ENCODE data around the gene SLX4. TPM values are rescaled to one million over a fixed set of nuclear protein-coding genes. Genes with fewer than 3 reads are reported as not detected.
"Not testable (repeated sequence)": the region's sequence is repeated elsewhere in the genome, so short reads cannot be mapped to it uniquely, and the experiment has no call there.

SLX4 gene
- 6.6 TPM for polyA plus RNA-seq
- long read RNA-seq, donor 1: 0 reads
- long read RNA-seq, donor 2: 0 reads
- long read RNA-seq, donor 3: 0 reads
- long read RNA-seq, donor 4: 0 reads
- long read RNA-seq, donor 5: 0 reads
- long read RNA-seq, donor 6: 0 reads
- long read RNA-seq, donor 7: 0 reads
- long read RNA-seq, donor 8: 0 reads
- long read RNA-seq, donor 9: 0 reads
- long read RNA-seq, donor 10, partial matches to known transcripts: 0 of 1 reads
- long read RNA-seq, donor 10, other reads (novel, unspliced or antisense): 0 of 1 reads
- long read RNA-seq, donor 11, partial matches to known transcripts: 99 of 107 reads
- long read RNA-seq, donor 11, other reads (novel, unspliced or antisense): 8 of 107 reads

- DNase-seq: peak; percentile 96
- peaks cover 29% of the 10 kb centered on the region for H3K4me1 ChIP-seq (ENCODE audit: control insufficient read depth, insufficient read depth, low read length)
- no CpG with 5 or more reads among the region's 86 CpGs for WGBS (ENCODE audit: insufficient coverage, low lambda C conversion rate)
- peak within 1 kb of the TSS; percentile 98 for H3K4me3 ChIP-seq (ENCODE audit: low read length)
- H3K9me3 ChIP-seq (ENCODE audit: control insufficient read depth, low read depth, low read length): no peaks in the 10 kb centered on the region
- H3K27ac ChIP-seq (ENCODE audit: low read length): peak within 1 kb of the TSS; percentile 81
- no peaks in the 10 kb centered on the region for H3K27me3 ChIP-seq (ENCODE audit: control insufficient read depth, insufficient read depth, low read length)
- peaks cover 2% of the 10 kb centered on the region for H3K36me3 ChIP-seq (ENCODE audit: control insufficient read depth, insufficient read depth, low read length)
Measured at GRCh38 chr16:3611146-3611975, at the start of gene SLX4. TSS of gene SLX4 (minus strand) at chr16:3611606. CDS start at chr16:3608964, 2,642 bp downstream.

GRCh38 chr16:3659251-3659650 lies 47.8 kb upstream of the SLX4 start:
- Histone ChIP-seq H3K27ac (ENCODE audit: low read length) (no peak overlapping the region), H3K4me1 (ENCODE audit: control insufficient read depth, insufficient read depth, low read length) (peaks cover 10% of the 10 kb centered on the region), H3K27me3 (ENCODE audit: control insufficient read depth, insufficient read depth, low read length) (no peaks in the 10 kb centered on the region), H3K9me3 (ENCODE audit: control insufficient read depth, low read depth, low read length) (no peaks in the 10 kb centered on the region), H3K4me3 (ENCODE audit: low read length) (no peak overlapping the region), H3K36me3 (ENCODE audit: control insufficient read depth, insufficient read depth, low read length) (peaks cover 79% of the 10 kb centered on the region)
- no peak for DNase-seq
- WGBS (ENCODE audit: insufficient coverage, low lambda C conversion rate): no CpG with 5 or more reads among the region's 3 CpGs

GRCh38 chr16:3656491-3657468 lies 45.4 kb upstream of the SLX4 start:
- H3K9me3 ChIP-seq (ENCODE audit: control insufficient read depth, low read depth, low read length): no peaks in the 10 kb centered on the region
- H3K27ac ChIP-seq (ENCODE audit: low read length): peak overlapping the region; percentile 96
- peak overlapping the region; percentile 77 for H3K4me3 ChIP-seq (ENCODE audit: low read length)
- no CpG with 5 or more reads among the region's 42 CpGs for WGBS (ENCODE audit: insufficient coverage, low lambda C conversion rate)
- H3K27me3 ChIP-seq (ENCODE audit: control insufficient read depth, insufficient read depth, low read length): no peaks in the 10 kb centered on the region
- peak in 1 of 2 donors; percentile 66 for DNase-seq
- peaks cover 18% of the 10 kb centered on the region for H3K4me1 ChIP-seq (ENCODE audit: control insufficient read depth, insufficient read depth, low read length)
- H3K36me3 ChIP-seq (ENCODE audit: control insufficient read depth, insufficient read depth, low read length): peaks cover 71% of the 10 kb centered on the region

GRCh38 chr16:3656160-3656490 lies 44.7 kb upstream of the SLX4 start:
- not testable (repeated sequence) for H3K27me3 ChIP-seq (ENCODE audit: control insufficient read depth, insufficient read depth, low read length); H3K9me3 ChIP-seq (ENCODE audit: control insufficient read depth, low read depth, low read length)
- Histone ChIP-seq H3K27ac (ENCODE audit: low read length) (peak overlapping the region; percentile 96), H3K4me1 (ENCODE audit: control insufficient read depth, insufficient read depth, low read length) (peaks cover 18% of the 10 kb centered on the region), H3K36me3 (ENCODE audit: control insufficient read depth, insufficient read depth, low read length) (peaks cover 71% of the 10 kb centered on the region), H3K4me3 (ENCODE audit: low read length) (peak overlapping the region; percentile 77)
- WGBS (ENCODE audit: insufficient coverage, low lambda C conversion rate): no CpG with 5 or more reads among the region's 10 CpGs
- DNase-seq: peak; percentile 68 to 88

GRCh38 chr16:3655396-3656159 lies 44.2 kb upstream of the SLX4 start:
- DNase-seq: peak in 1 of 2 donors; percentile 68
- Histone ChIP-seq H3K36me3 (ENCODE audit: control insufficient read depth, insufficient read depth, low read length) (peaks cover 73% of the 10 kb centered on the region), H3K4me3 (ENCODE audit: low read length) (peak overlapping the region; percentile 77), H3K27me3 (ENCODE audit: control insufficient read depth, insufficient read depth, low read length) (no peaks in the 10 kb centered on the region), H3K9me3 (ENCODE audit: control insufficient read depth, low read depth, low read length) (no peaks in the 10 kb centered on the region), H3K27ac (ENCODE audit: low read length) (peak overlapping the region; percentile 96), H3K4me1 (ENCODE audit: control insufficient read depth, insufficient read depth, low read length) (peaks cover 20% of the 10 kb centered on the region)
- no CpG with 5 or more reads among the region's 21 CpGs for WGBS (ENCODE audit: insufficient coverage, low lambda C conversion rate)

GRCh38 chr16:3655030-3655395 lies 43.6 kb upstream of the SLX4 start:
- Histone ChIP-seq H3K4me1 (ENCODE audit: control insufficient read depth, insufficient read depth, low read length) (peaks cover 21% of the 10 kb centered on the region), H3K9me3 (ENCODE audit: control insufficient read depth, low read depth, low read length) (no peaks in the 10 kb centered on the region), H3K4me3 (ENCODE audit: low read length) (peak overlapping the region; percentile 77), H3K36me3 (ENCODE audit: control insufficient read depth, insufficient read depth, low read length) (peaks cover 68% of the 10 kb centered on the region), H3K27me3 (ENCODE audit: control insufficient read depth, insufficient read depth, low read length) (no peaks in the 10 kb centered on the region), H3K27ac (ENCODE audit: low read length) (peak overlapping the region; percentile 96)
- WGBS (ENCODE audit: insufficient coverage, low lambda C conversion rate): no CpG with 5 or more reads among the region's 12 CpGs
- no peak for DNase-seq

- peak; percentile 99 to 100 for DNase-seq
- Histone ChIP-seq H3K27me3 (ENCODE audit: control insufficient read depth, insufficient read depth, low read length) (no peaks in the 10 kb centered on the region), H3K36me3 (ENCODE audit: control insufficient read depth, insufficient read depth, low read length) (peaks cover 62% of the 10 kb centered on the region), H3K9me3 (ENCODE audit: control insufficient read depth, low read depth, low read length) (no peaks in the 10 kb centered on the region), H3K27ac (ENCODE audit: low read length) (peak within 1 kb of the TSS; percentile 96), H3K4me3 (ENCODE audit: low read length) (peak within 1 kb of the TSS; percentile 77), H3K4me1 (ENCODE audit: control insufficient read depth, insufficient read depth, low read length) (peaks cover 21% of the 10 kb centered on the region)
- no CpG with 5 or more reads among the region's 14 CpGs for WGBS (ENCODE audit: insufficient coverage, low lambda C conversion rate)
Measured at GRCh38 chr16:3654249-3654991, 43.0 kb upstream of the SLX4 start, which contains the start of gene DNASE1. TSS of gene DNASE1 (plus strand) at chr16:3654691. CDS start at chr16:3655374, 683 bp downstream.

- Histone ChIP-seq H3K36me3 (ENCODE audit: control insufficient read depth, insufficient read depth, low read length) (peaks cover 46% of the 10 kb centered on the region), H3K4me3 (ENCODE audit: low read length) (no peak overlapping the region), H3K27ac (ENCODE audit: low read length) (no peak overlapping the region), H3K4me1 (ENCODE audit: control insufficient read depth, insufficient read depth, low read length) (peaks cover 22% of the 10 kb centered on the region), H3K27me3 (ENCODE audit: control insufficient read depth, insufficient read depth, low read length) (no peaks in the 10 kb centered on the region), H3K9me3 (ENCODE audit: control insufficient read depth, low read depth, low read length) (no peaks in the 10 kb centered on the region)
- WGBS (ENCODE audit: insufficient coverage, low lambda C conversion rate): no CpG with 5 or more reads among the region's 14 CpGs
- DNase-seq: no peak
Measured at GRCh38 chr16:3652373-3653195, 41.2 kb upstream of the SLX4 start.

Data from large intestine (tissue), 12 donors.